Neural cell (in vitro differentiated cells): ENCODE measurements around the gene PLEKHA3. TPM values are rescaled to one million over a fixed set of nuclear protein-coding genes. Genes with fewer than 3 reads are reported as not detected.

Experiments used
- H2AFZ ChIP-seq: fragments of 200-600, 300-800 bp; sonication (generic), shearing (Covaris generic); 2 replicates; pipeline ENCODE4 v1.6.0; 2014; ENCODE audit warnings: low read depth, mild to moderate bottlenecking, antibody characterized with exemption, low read length, moderate library complexity
- H3F3A ChIP-seq: fragments of 200-600 bp; shearing (Covaris generic); 2 replicates; pipeline ENCODE4 v1.6.1; 2016; ENCODE audit warnings: mild to moderate bottlenecking, moderate library complexity, mixed read lengths, antibody characterized with exemption, low read length; ENCODE audit not compliant: insufficient read depth, poor library complexity, severe bottlenecking
- H3K27ac ChIP-seq: fragments of 200-600, 300-800 bp; sonication (generic), shearing (Covaris generic); 2 replicates; pipeline ENCODE4 v1.5.1; 2014; ENCODE audit warnings: mild to moderate bottlenecking, low read length, moderate library complexity
- H3K27me3 ChIP-seq: fragments of 300-800, 200-600 bp; sonication (generic), shearing (Covaris generic); 2 replicates; pipeline ENCODE4 v1.6.0; 2014; ENCODE audit warnings: mild to moderate bottlenecking, low read depth, low read length, moderate library complexity; ENCODE audit not compliant: insufficient read depth
- H3K36me3 ChIP-seq: fragments of 300-800, 200-600 bp; sonication (generic), shearing (Covaris generic); 2 replicates; pipeline ENCODE4 v1.5.1; 2014; ENCODE audit warnings: mild to moderate bottlenecking, antibody characterized with exemption, low read length, moderate library complexity; ENCODE audit not compliant: insufficient read depth
- H3K4me2 ChIP-seq: fragments of 300-800, 200-600 bp; sonication (generic), shearing (Covaris generic); 2 replicates; pipeline ENCODE4 v1.6.0; 2014; ENCODE audit warnings: mild to moderate bottlenecking, low read length
- H3K4me3 ChIP-seq: fragments of 300-800, 200-600 bp; sonication (generic), shearing (Covaris generic); 2 replicates; pipeline ENCODE4 v1.5.1; 2014; ENCODE audit warnings: mild to moderate bottlenecking, low read length, moderate library complexity
- H3K79me2 ChIP-seq: fragments of 200-600 bp; shearing (Covaris generic); replicated peaks from 2 replicates; pipeline ENCODE4 v1.6.0; 2014; ENCODE audit warnings: mild to moderate bottlenecking, low read length, moderate library complexity; ENCODE audit not compliant: insufficient read depth
- H3K9ac ChIP-seq: fragments of 300-800, 200-600 bp; sonication (generic), shearing (Covaris generic); 2 replicates; pipeline ENCODE4 v1.6.1; 2016; ENCODE audit warnings: mild to moderate bottlenecking, low read length, mixed read lengths
- H3K9me2 ChIP-seq: fragments of 200-600 bp; shearing (Covaris generic); 2 replicates; pipeline ENCODE4 v1.6.1; 2016; ENCODE audit warnings: mild to moderate bottlenecking, low read length, mixed read lengths; ENCODE audit not compliant: insufficient read depth
- H3K9me3 ChIP-seq: fragments of 200-600, 300-800 bp; sonication (generic), shearing (Covaris generic); 2 replicates; pipeline ENCODE4 v1.6.1; 2016; ENCODE audit warnings: mild to moderate bottlenecking, mixed run types, low read length, moderate library complexity, mixed read lengths
- H4K20me1 ChIP-seq: fragments of 200-600 bp; shearing (Covaris generic); 2 replicates; pipeline ENCODE4 v1.6.1; 2016; ENCODE audit warnings: mild to moderate bottlenecking, mixed run types; ENCODE audit not compliant: insufficient read depth
- EP300 ChIP-seq: fragments of 450-650 bp; conservative IDR thresholded peaks from 2 replicates; pipeline ENCODE4 v1.6.1; 2014; ENCODE audit warnings: antibody characterized with exemption, mild to moderate bottlenecking, moderate library complexity; ENCODE audit not compliant: poor library complexity, severe bottlenecking
- EZH2 ChIP-seq: fragments of 200-600, 300-800 bp; shearing (Covaris generic), sonication (generic); IDR thresholded peaks from 2 replicates; pipeline ENCODE4 v1.6.1; 2014; ENCODE audit warnings: antibody characterized with exemption, low read length, borderline replicate concordance, mild to moderate bottlenecking; ENCODE audit not compliant: insufficient read depth, poor library complexity, severe bottlenecking
- MXI1 ChIP-seq: fragments of 450-650 bp; conservative IDR thresholded peaks from 2 replicates; pipeline ENCODE4 v1.6.1; 2014; ENCODE audit warnings: antibody characterized with exemption, mild to moderate bottlenecking; ENCODE audit not compliant: poor library complexity, severe bottlenecking
- POLR2AphosphoS5 ChIP-seq: IDR thresholded peaks from 2 replicates; pipeline ENCODE4 v1.6.1; 2012
- RAD21 ChIP-seq: fragments of 450-650 bp; conservative IDR thresholded peaks from 2 replicates; pipeline ENCODE4 v1.6.1; 2014; ENCODE audit warnings: antibody characterized with exemption, mild to moderate bottlenecking, moderate library complexity
- SMC3 ChIP-seq: fragments of 450-650 bp; conservative IDR thresholded peaks from 2 replicates; pipeline ENCODE4 v1.6.1; 2014; ENCODE audit warnings: antibody characterized with exemption, mild to moderate bottlenecking, moderate library complexity; ENCODE audit not compliant: poor library complexity
- TAF1 ChIP-seq: IDR thresholded peaks from 2 replicates; pipeline ENCODE4 v1.6.1; 2012; ENCODE audit warnings: low read depth
- polyA plus RNA-seq: library from polyadenylated mRNA; depleted of rRNA; stranded (reverse); fragments of >200 nt; gene quantifications from 2 replicates; pipeline ENCODE4 v1.2.3, GENCODE V29; 2014
- TF ChIP-seq, protein P1 (sequence below): fragments of 450-650 bp; IDR thresholded peaks from 2 replicates; pipeline ENCODE4 v1.5.1; 2014; ENCODE audit warnings: antibody characterized with exemption, mild to moderate bottlenecking, moderate library complexity; ENCODE audit not compliant: poor library complexity, severe bottlenecking
- TF ChIP-seq, protein P2 (sequence below): IDR thresholded peaks from 2 replicates; pipeline ENCODE4 v1.6.1; 2012; ENCODE audit warnings: borderline replicate concordance

PLEKHA3 gene
- polyA plus RNA-seq, 1 donor from 2014 or later, result 16.8 TPM

DNA sequence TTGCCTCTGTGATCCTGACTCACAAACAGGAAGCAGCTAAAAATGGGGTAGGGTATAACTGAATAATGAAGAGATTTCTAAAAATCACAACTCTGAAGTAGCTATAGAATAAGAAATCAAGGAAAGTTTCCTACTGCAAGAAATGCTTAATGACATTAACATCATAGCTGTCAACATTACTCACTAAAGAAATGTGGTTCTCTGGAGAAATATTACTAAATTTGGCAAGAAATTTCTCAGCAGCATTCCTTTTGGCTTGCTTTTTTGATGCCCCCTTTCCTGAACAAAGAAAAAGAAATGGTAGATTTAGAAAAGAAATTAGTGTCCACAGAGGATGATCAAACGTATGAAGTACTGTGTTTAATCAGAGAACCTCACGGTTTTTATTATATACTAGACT lies 38.8 kb upstream of the PLEKHA3 start:
- Histone ChIP-seq H3F3A (no peaks in the 10 kb centered on the region), H2AFZ (no peak overlapping the region), H3K27ac (no peak overlapping the region), H3K27me3 (no peaks in the 10 kb centered on the region), H3K4me3 (no peak overlapping the region), H3K9me3 (no peaks in the 10 kb centered on the region), H3K4me2 (no peak overlapping the region), H3K9ac (no peak overlapping the region), H3K79me2 (no peaks in the 10 kb centered on the region), H3K9me2 (no peaks in the 10 kb centered on the region), H3K36me3 (peaks cover 23% of the 10 kb centered on the region), H4K20me1 (no peaks in the 10 kb centered on the region)
- TF ChIP-seq RAD21, result no peak
- TF ChIP-seq EP300, result no peak
- TF ChIP-seq, protein P1, sequence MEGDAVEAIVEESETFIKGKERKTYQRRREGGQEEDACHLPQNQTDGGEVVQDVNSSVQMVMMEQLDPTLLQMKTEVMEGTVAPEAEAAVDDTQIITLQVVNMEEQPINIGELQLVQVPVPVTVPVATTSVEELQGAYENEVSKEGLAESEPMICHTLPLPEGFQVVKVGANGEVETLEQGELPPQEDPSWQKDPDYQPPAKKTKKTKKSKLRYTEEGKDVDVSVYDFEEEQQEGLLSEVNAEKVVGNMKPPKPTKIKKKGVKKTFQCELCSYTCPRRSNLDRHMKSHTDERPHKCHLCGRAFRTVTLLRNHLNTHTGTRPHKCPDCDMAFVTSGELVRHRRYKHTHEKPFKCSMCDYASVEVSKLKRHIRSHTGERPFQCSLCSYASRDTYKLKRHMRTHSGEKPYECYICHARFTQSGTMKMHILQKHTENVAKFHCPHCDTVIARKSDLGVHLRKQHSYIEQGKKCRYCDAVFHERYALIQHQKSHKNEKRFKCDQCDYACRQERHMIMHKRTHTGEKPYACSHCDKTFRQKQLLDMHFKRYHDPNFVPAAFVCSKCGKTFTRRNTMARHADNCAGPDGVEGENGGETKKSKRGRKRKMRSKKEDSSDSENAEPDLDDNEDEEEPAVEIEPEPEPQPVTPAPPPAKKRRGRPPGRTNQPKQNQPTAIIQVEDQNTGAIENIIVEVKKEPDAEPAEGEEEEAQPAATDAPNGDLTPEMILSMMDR, result no peak
- no peak for TF ChIP-seq MXI1
- no peak for TF ChIP-seq SMC3
- no peak for TF ChIP-seq TAF1
- no peak for TF ChIP-seq EZH2
- TF ChIP-seq, protein P2, sequence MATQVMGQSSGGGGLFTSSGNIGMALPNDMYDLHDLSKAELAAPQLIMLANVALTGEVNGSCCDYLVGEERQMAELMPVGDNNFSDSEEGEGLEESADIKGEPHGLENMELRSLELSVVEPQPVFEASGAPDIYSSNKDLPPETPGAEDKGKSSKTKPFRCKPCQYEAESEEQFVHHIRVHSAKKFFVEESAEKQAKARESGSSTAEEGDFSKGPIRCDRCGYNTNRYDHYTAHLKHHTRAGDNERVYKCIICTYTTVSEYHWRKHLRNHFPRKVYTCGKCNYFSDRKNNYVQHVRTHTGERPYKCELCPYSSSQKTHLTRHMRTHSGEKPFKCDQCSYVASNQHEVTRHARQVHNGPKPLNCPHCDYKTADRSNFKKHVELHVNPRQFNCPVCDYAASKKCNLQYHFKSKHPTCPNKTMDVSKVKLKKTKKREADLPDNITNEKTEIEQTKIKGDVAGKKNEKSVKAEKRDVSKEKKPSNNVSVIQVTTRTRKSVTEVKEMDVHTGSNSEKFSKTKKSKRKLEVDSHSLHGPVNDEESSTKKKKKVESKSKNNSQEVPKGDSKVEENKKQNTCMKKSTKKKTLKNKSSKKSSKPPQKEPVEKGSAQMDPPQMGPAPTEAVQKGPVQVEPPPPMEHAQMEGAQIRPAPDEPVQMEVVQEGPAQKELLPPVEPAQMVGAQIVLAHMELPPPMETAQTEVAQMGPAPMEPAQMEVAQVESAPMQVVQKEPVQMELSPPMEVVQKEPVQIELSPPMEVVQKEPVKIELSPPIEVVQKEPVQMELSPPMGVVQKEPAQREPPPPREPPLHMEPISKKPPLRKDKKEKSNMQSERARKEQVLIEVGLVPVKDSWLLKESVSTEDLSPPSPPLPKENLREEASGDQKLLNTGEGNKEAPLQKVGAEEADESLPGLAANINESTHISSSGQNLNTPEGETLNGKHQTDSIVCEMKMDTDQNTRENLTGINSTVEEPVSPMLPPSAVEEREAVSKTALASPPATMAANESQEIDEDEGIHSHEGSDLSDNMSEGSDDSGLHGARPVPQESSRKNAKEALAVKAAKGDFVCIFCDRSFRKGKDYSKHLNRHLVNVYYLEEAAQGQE, result no peak
- TF ChIP-seq POLR2AphosphoS5, result no peak

- H2AFZ ChIP-seq, result no peak overlapping the region
- H3K9me3 ChIP-seq, result no peaks in the 10 kb centered on the region
- TF ChIP-seq MXI1 (no peak), SMC3 (no peak), TAF1 (no peak), EP300 (no peak), POLR2AphosphoS5 (no peak), EZH2 (no peak), RAD21 (no peak)
- TF ChIP-seq, protein P2, result no peak
- TF ChIP-seq, protein P1, result no peak
- H3K4me3 ChIP-seq, result peak overlapping the region; percentile 78
- H3K79me2 ChIP-seq, result peaks cover 28% of the 10 kb centered on the region
- H4K20me1 ChIP-seq, result no peaks in the 10 kb centered on the region
- H3K36me3 ChIP-seq, result peaks cover 8% of the 10 kb centered on the region
- H3K9me2 ChIP-seq, result no peaks in the 10 kb centered on the region
- peak overlapping the region; percentile 99 for H3K4me2 ChIP-seq
- H3K27ac ChIP-seq, result no peak overlapping the region
- no peaks in the 10 kb centered on the region for H3F3A ChIP-seq
- H3K9ac ChIP-seq, result no peak overlapping the region
- no peaks in the 10 kb centered on the region for H3K27me3 ChIP-seq
Observed at GRCh38 chr2:178448968-178449661, 31.1 kb upstream of the PLEKHA3 start.
